GM21825 (cell line): Measurements from ENCODE around the gene C2orf49.

Experiments used
- ATAC-seq: cut with Tn5 transposase; IDR thresholded peaks from one replicate; pipeline ENCODE4 v1.9.1; 2021; ENCODE audit warnings: mild to moderate bottlenecking, moderate library complexity; ENCODE audit not compliant: unreplicated experiment

Gene C2orf49

DNA sequence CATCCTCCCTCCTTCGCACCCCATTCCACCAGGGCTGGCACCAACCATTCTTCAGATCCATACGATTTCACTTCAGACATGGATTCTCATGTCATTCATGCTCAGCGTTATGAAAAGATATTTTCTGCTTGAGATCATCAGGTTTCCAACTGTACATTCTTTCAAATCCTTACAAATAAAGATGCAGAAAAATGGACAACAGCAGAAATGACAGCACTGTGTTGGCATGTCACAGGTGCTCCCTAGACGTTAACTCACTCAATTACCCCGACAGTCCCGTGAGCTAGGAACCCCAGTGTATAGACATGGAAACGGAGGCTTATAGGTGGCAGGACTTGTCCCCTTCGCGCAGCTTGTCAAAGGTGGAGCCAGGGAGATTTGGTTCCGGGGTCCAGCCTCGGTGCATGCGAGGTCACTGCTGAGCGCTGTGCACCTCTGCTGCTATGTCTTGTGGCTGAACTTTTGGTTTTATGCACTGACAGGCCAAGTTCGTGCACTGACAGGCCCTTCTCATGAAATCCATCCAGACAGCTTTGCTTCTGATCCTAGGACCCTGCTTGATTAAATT, 43.8 kb downstream of the C2orf49 start:
- no peak for ATAC-seq

DNA sequence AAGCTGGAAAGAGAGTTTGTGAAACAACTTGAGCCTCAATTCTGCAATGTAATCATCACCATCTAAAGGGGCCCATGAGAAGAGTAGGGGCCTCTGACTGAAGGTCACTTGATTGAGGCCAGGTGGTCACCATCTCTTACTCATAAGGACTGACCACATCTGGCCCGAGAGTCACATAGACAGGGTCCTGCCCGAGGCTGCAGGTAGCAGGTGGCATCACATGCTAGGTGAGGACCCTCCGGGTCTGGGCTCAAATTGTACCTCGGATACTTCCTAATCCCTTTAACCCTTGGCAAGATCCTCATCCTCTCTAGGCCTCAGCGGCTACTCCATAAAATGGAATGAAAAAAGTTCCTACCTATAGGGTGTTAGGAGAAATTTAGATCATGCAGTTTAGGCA, 44.8 kb downstream of the C2orf49 start:
- ATAC-seq = no peak

DNA sequence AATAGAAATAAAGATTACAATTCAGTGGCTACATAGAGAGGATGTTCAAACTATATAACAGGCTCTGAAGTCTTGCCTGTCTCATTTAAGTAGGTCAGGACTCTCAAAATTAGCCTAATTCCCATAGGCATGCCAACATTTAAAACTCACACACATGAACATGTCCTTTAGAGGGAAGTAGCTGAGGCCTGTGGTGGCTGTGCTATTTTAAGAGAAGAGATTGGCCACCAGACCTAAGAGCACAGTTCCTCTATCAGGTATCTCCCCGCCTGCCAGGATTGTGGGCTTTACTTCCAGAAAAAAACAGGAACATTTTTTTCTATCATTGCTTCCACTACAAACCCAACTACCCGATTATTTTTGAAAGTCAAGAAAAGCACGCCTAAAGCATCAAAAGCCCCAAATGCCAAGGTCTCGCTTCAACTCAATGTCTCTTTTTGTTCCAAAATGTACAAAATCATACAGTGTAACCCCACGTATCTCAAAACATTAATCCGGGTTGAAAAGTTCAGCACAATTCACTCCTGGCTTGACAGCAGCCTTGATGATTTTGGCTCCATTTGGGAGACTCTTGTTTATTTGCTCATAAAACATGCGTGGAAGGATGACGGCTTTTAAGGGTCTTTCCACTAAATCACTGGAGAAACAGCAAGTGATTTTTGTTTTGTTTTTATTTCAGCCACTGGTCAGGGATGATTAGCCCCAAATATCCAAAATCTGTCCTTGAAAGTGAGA, 46.3 kb downstream of the C2orf49 start:
- ATAC-seq = no peak

DNA sequence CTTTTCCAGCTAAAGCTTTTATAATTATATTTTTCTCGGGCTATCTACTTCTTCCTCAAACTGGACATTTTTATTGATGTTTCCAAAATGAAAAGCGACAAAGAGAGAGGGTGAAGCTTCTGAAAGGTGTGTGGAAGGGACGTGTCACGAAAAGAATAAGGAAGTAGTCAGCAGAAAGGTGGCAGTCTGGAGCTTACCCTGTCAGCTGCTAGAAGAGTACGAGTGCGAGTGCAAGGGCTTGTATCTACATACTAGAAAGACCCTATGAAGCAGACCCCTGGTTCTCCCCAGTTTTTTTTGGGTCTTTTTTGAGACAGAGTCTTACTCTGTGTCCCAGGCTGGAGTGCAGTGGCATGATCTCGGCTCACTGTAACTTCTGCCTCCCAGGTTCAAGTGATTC, 46.9 kb downstream of the C2orf49 start:
- no peak for ATAC-seq

DNA sequence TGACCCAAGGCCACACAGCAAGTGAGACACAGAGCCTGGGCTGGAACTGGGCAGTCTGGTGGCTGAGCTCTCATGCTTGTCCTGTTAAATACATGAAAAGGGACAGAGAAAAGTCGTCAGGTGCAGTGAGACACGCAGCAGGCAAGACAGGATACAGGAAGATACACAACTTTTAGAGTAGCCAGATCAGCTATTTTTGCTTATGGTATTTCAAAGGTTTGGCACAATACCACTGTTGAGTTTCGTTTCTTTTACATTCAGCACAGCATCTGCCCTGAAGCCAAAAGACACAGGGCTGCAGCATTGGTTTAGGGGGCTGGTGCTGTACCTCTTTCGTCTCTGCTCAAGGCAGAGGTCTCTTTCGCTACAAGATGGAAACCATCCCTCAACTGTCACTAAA, 47.5 kb downstream of the C2orf49 start:
- ATAC-seq = no peak

DNA sequence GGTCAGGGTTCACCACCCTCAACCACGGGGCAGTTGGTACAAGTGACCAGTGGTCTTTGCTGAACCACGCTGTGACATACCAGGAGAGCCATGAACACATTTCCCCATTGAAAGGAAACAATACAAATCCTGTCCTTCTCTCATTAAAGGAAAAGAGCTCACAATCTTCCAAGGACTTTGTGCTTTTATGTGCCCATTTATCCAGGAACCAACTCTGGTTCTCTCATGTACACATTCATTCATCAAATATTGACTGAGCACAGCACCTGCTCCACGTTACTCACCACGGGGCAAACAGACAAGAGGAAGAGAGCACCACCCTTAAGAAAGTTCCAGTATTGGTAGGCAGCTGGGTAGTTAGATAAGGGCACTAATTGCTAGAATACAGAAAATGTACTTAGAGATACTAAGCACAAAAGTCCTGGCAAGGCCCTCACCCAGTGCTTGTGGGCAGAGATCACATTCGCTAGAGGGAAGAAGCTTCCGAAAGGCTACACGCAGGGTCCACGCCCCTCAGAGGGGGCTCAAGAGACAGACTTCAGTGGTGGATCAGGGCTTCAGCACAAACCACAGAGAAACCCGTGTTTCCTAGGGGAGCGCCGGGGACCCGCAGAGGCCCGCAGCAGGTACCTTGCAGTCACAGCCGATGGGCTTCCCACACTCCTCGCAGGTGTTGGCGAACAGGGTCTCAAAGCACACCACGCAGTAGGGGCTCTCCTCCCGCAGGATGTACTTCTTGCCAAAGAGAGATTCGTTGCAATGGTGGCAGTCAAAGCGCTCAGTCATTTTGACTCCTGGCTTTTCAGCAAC, 48.6 kb downstream of the C2orf49 start:
- ATAC-seq = no peak

DNA sequence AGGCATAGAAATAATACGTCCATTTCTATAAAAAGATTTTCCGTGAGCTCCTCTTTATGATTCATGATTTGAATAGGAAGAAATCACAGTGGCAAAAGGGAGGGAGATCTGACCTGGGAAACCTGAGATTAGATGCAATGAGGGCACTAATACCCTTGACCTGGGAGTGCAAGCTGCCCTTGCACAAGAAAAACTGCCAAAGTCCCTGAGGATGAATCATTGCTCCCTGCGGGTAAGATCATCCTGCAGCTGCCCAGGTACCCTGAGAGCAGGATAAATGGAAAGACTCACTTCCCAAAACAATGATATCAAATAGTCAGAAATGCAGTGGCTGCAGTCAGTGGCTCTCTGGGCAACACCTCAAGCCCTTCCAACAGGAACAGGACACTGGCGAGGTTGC, 49.9 kb downstream of the C2orf49 start:
- no peak for ATAC-seq

DNA sequence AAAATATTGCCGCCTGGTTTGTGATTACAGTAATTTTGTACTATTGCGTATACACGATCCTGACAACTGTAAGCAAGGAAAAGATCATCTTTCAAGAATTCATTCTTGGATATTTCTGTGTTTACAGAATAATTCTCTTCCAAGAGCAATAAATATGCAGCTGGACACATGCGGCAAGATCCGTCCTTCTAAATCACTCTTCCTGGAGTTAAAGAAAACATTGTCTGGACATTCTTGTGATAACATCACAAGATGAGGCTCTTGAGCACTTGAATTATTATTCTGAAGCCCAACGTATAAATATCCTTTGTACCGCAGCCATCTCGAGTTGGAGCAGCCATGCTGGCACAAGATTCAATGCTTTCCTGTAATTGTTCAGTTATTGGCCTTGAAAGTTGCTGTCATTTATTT, 51.6 kb downstream of the C2orf49 start:
- no peak for ATAC-seq

DNA sequence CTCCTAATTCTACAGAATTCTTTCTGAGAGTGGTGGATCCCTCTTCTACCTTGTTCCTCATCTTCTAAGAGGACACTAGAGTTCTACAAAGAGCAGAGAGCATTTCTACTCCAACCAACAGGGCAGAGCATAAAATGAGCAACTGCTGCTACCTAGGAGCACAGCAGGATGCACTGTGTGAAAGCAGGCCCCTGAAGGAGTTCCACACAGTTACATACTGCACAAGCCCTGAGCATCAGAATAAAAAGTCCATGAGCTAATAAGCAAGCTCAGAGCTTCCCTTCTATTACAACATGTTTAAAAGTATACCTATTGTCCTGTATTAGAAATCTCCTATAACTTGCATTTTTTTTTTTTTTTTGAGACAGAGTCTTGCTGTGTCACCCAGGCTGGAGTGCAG, 53.1 kb downstream of the C2orf49 start:
- ATAC-seq = no peak

DNA sequence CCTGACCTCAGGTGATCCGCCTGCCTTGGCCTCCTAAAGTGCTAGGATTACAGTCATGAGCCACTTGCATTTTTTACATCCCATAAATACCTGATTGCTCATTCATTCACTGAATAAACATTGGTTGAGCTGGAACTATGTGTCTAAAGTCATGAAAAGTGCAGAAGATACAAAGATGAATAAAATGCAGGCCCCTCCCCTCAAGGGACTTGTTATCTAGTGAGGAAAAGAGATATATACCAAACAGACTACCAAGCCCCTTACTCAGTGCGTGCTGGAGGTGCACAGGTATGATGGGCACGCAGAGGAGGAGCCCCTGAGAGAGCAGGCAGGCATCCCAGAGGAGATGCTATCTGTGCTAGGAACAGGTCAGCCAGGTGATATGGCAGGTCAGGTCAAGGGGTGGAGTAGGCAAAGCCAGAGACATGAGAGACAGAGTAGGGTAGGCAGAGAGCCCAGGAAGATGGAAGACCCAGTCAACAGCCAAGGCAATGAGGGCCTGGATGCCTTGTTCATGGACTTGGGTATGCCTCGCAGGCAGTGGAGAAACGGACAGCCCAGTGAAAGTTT, 53.8 kb downstream of the C2orf49 start:
- no peak for ATAC-seq

DNA sequence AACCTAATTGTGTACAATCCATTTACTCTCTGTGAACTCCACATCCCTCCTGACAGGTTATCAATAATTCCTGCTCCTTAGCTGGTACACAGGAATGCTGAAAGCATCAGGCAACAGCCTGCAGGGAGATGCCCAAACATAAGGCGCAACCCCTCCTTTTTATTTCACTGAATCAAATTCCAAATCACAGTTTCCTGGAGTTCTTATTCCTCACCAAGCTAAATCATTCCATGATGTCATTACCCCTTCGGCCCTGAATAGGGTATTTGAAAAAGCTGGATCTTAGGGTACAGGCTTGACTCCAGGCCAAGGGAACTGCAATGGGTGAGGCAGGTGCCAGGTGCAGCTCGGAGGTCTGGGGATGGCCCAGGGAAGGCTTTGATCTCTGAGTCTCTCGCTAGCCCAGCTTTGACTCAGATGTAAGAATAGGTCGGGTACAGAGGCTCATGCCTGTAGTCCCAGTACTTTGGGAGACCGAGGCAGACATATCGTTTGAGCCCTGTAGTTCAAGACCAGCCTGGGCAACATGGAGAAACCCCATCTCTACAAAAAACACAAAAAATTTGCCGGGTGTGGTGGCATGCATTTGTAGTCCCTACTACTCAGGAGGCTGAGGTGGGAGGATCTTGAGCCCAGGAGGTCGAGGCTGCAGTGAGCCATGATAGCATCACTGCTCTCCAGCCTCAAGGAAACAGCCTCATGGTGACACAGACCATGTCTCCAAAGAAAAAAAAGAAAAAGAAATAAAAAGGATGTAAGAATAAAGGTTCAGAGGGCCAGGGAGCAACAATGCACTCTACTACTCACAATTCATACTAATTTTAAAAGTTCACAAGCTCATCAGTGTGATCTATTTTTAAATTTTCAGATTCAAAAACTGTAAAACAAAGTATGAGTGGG, 54.7 kb downstream of the C2orf49 start:
- ATAC-seq = no peak

DNA sequence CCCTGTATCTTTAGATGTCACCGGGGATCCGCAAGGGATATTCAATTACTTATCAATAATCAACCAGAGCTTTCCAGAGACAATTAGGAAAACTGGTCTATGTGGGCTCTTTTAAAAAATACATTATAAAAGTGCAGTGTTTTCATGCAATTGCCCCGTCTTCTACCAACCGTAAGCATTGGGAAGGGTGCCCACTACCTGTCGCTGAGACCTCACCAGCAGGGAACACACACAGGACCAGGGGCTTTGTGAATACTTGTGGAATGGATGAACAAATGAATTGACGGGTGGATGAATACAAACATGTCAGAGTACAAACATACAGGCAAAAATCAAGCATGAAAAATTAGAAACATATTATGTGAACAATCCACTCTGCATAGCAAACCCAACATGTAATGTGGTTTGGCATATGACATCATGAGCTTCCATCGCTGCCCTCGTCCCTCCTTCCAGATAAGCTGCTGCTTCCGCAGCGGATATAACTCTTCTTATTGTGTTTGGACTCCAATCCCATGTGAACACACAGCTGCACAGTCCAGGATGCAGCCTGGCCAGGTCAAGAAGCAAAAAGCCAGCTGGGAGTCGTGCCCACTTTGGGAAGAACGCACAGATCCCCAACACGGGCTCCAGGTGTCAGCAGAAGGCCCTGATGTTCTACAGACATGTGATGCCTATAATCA, 56.2 kb downstream of the C2orf49 start:
- ATAC-seq = no peak

DNA sequence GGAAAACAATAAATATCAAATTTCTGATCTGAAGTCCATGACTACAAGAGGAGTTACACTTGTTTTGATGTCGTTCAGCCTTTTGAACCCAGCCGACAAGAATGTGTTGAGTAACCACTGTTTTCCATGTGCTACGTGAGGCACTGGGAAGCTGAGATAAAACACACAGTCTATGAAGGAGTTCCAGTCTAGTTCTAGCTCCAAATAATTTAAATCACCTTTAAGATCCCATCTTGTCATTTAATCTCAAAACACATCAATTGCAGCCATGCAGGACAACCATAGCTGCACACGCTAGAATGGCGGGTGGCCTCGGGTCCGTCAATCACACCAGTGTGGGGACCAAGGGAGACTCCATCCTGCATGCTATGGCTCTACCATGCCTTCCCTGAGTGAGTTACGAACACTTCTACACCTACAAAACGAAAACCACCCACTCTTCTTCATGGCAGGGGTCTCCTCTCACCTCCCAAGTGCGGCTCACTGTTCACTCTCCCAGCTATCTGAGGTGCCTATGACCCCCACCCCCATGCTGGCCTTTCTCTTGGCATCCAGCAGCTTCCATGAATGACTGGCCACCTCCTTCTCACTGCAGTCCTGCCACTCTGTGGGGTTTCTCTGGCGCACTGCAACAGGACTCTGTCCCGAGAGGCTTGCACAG, 57.7 kb downstream of the C2orf49 start:
- no peak for ATAC-seq

DNA sequence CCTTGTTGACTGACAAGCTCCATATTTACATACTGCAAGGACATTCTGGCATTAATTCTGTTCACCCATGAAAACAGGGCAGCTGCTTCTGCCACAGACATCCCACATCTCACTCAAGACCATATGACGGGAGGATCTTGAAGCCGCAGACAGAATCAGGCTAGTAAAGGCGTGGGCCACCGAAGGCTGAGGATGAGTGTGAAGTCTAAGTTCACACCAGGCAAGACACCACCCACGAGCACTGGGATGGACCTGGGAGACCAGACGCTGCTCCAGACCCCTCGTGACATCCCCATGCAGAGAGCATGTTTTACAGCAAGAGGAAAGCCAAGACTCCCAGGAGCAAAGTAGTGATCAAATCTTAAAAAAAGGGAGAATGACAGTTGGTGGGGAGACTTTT, 58.4 kb downstream of the C2orf49 start:
- no peak for ATAC-seq

DNA sequence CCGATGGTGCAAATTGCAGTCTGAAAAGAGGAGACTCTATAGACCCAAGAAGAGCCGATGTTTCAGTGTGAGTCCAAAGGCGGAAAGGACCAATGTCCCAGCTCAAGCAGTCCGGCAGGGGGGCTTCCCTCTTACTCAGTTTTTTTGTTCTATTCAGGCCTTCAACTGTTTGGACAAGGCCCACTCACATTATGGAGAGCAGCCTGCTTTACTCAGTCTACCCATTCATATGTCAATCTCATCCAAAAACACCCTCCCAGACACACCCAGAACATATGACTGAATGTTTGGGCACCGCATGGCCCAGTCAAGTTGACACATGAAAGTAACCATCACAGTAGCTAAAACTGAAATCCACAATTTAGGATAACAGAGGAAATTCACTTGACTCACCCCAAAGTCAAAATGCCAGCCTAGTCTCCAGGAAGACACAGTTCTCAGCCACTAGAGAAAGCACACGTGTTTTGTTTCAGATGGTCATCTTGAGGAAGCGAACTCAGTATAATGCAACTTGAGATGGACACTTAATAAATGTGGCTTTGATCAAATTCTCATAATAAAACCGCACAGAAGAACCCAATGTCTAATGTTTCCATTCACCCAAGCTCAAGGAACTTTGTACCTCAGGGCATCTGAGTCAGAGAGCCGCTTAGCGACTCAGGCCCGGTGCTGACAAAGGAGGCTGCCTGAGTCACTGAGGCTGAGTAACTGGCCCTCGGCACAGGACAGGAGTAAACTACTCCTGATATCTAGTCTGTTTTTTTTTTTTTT, 59.1 kb downstream of the C2orf49 start:
- no peak for ATAC-seq

DNA sequence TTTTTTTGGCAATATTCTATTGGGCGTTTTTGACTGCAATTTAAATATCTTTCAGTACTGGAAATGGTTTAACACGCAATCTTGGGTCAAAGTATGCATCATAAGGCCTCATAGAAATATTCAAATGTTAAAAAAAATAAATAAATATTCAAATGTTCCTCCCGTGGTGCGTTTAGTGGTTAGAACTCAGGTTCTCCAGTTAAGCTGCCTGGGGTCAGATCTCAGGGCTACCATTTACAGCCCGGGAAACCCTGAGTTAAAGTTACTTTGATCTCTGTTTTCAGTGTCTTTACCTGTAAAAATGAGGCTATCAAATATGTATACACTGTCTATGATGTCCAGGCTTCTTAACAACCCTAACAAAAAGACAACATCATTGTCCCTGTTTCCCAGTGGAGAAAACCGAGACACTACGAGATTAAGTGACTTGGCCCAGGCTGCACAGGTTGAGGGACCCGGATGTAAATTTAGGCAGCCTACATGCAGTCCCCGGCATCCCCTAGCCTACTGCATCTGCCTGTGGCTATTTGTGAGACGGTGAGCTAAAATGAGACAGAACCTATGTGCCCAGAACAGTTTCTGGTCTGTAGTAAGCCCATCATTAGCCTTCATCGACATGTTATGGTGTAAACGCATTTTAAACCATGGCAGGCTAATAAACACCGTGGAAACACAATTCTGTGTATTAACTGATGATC, 59.8 kb downstream of the C2orf49 start:
- no peak for ATAC-seq

DNA sequence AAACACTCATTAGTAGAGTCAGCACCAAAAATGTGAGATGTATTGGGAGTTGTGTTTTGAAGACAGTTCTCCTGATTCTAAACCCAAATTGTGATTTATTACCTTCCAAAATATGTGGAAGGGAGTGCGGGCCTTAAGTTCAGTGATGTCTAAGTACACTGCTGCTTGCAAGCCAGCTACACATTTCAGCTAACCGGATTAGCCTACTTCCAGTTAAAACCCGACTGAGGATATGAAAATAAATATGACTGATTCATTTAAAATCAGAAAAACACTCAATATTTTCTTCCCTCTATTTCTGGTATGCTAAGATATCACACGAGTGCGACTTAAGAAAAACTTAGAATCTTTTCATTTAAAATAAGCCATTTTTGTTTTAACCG, 60.6 kb downstream of the C2orf49 start:
- no peak for ATAC-seq
